Ishikawa (cell line): ENCODE results near the gene NRXN3.

Experiments
- CEBPB ChIP-seq: IDR thresholded peaks from 2 replicates; pipeline ENCODE4 v1.6.1; 2012
- CREB1 ChIP-seq: IDR thresholded peaks from 2 replicates; pipeline ENCODE4 v1.6.1; 2012; ENCODE audit warnings: low read depth
- EGR1 ChIP-seq: IDR thresholded peaks from 2 replicates; pipeline ENCODE4 v1.6.1; 2012
- EP300 ChIP-seq: IDR thresholded peaks from 2 replicates; pipeline ENCODE4 v1.6.1; 2012; ENCODE audit warnings: borderline replicate concordance
- FOXM1 ChIP-seq: IDR thresholded peaks from 2 replicates; pipeline ENCODE4 v1.6.1; 2012; ENCODE audit warnings: low read depth, borderline replicate concordance
- MAX ChIP-seq: IDR thresholded peaks from 2 replicates; pipeline ENCODE4 v1.6.1; 2012
- NFIC ChIP-seq: IDR thresholded peaks from 2 replicates; pipeline ENCODE4 v1.6.1; 2012
- RAD21 ChIP-seq: IDR thresholded peaks from 2 replicates; pipeline ENCODE4 v1.6.1; 2012; ENCODE audit warnings: low read depth
- REST ChIP-seq: IDR thresholded peaks from 2 replicates; pipeline ENCODE4 v1.6.1; 2012; ENCODE audit warnings: low read depth, mild to moderate bottlenecking
- TAF1 ChIP-seq: IDR thresholded peaks from 2 replicates; pipeline ENCODE4 v1.6.1; 2012; ENCODE audit warnings: low read depth, mild to moderate bottlenecking
- TCF12 ChIP-seq: IDR thresholded peaks from 2 replicates; pipeline ENCODE4 v1.6.1; 2012; ENCODE audit warnings: low read depth
- TEAD4 ChIP-seq: IDR thresholded peaks from 2 replicates; pipeline ENCODE4 v1.6.1; 2012
- USF1 ChIP-seq: IDR thresholded peaks from 2 replicates; pipeline ENCODE4 v1.6.1; 2012
- YY1 ChIP-seq: IDR thresholded peaks from 2 replicates; pipeline ENCODE4 v1.6.1; 2012; ENCODE audit warnings: low read depth
- ZBTB7A ChIP-seq: IDR thresholded peaks from 2 replicates; pipeline ENCODE4 v1.6.1; 2012; ENCODE audit warnings: low read depth

NRXN3 gene

GRCh38 chr14:79528828-79529416 is 1358.7 kb downstream of the NRXN3 start:
- TF ChIP-seq ZBTB7A (no peak), REST (no peak), CEBPB (no peak), NFIC (no peak), YY1 (no peak), TEAD4 (no peak), EP300 (no peak), EGR1 (no peak), RAD21 (no peak), CREB1 (no peak)

GRCh38 chr14:79530555-79530954 is 1360.4 kb downstream of the NRXN3 start:
- TF ChIP-seq TEAD4: no peak
- TF ChIP-seq FOXM1: no peak
- no peak for TF ChIP-seq NFIC
- no peak for TF ChIP-seq CEBPB
- TF ChIP-seq CREB1: no peak
- TF ChIP-seq YY1: no peak
- TF ChIP-seq EGR1: no peak
- TF ChIP-seq RAD21: no peak
- TF ChIP-seq REST: no peak
- TF ChIP-seq TCF12: no peak
- no peak for TF ChIP-seq USF1
- TF ChIP-seq ZBTB7A: no peak

GRCh38 chr14:79534703-79535353 is 1364.7 kb downstream of the NRXN3 start:
- TF ChIP-seq EGR1: no peak
- no peak for TF ChIP-seq NFIC
- no peak for TF ChIP-seq FOXM1
- TF ChIP-seq CREB1: no peak
- TF ChIP-seq EP300: no peak
- no peak for TF ChIP-seq TAF1
- TF ChIP-seq TEAD4: no peak
- TF ChIP-seq TCF12: no peak
- TF ChIP-seq ZBTB7A: no peak
- no peak for TF ChIP-seq USF1
- no peak for TF ChIP-seq CEBPB
- no peak for TF ChIP-seq MAX
- no peak for TF ChIP-seq RAD21
- no peak for TF ChIP-seq YY1
- TF ChIP-seq REST: no peak

GRCh38 chr14:79540394-79540793 is 1370.2 kb downstream of the NRXN3 start:
- TF ChIP-seq NFIC: no peak
- TF ChIP-seq EGR1: no peak
- no peak for TF ChIP-seq REST
- no peak for TF ChIP-seq RAD21
- TF ChIP-seq TAF1: no peak
- no peak for TF ChIP-seq CREB1
- no peak for TF ChIP-seq TCF12
- TF ChIP-seq USF1: no peak
- no peak for TF ChIP-seq TEAD4
- no peak for TF ChIP-seq CEBPB
- no peak for TF ChIP-seq YY1
- no peak for TF ChIP-seq MAX
- TF ChIP-seq ZBTB7A: no peak
- TF ChIP-seq FOXM1: no peak
